Hematopoietic multipotent progenitor cell treated with erythropoietin and hydrocortisone succinate and interleukin-3 and kit ligand, for 15 days (in vitro differentiated cells): ENCODE measurements around the gene CNOT6.

Experiments used
- DNase-seq: peaks from one replicate; pipeline ENCODE4 v3.0.0-alpha.2; 2015; ENCODE audit warnings: low spot score

Gene CNOT6

DNA sequence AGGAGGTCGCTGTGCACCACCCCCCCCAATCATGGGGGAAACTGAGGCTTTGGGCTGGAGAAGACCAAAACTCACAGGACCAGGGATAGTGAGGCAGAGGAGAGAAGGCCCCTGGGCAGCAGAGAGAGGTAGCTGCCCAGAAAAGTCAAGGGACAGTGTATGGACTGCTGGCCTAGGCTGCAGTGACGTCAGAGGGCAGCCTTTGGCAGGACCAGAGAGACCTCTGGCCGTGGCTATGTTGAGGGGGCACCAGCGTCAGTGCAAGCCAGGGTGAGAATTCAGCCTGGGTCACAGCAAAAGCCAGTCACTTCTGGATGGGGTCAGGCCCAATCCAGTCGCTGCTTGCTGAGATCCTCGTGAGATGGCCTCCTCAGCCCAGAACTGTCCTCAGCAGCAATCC, 128.7 kb downstream of the CNOT6 start:
- no peak for DNase-seq

DNA sequence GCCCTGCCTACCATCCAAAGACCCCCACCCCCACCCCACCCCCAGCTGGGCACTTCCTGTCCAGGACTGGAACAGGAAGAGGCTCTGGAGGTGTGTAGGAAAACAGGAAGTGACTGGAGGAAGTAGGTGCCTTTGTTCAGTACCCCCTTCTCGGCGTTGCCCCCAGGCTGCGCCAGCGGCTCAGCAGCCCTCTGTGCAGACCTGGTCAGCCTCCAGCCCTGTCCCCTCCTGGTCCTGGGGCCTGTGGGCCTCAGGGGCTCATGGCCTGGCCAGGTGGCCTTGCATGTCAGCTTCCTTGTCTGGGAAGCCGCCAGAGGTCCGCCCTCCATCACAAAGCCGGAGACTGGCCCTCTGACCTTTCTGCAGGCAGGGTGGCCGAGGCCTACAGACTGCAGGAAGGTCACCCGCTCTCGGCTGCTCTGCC, 129.2 kb downstream of the CNOT6 start:
- DNase-seq = no peak

DNA sequence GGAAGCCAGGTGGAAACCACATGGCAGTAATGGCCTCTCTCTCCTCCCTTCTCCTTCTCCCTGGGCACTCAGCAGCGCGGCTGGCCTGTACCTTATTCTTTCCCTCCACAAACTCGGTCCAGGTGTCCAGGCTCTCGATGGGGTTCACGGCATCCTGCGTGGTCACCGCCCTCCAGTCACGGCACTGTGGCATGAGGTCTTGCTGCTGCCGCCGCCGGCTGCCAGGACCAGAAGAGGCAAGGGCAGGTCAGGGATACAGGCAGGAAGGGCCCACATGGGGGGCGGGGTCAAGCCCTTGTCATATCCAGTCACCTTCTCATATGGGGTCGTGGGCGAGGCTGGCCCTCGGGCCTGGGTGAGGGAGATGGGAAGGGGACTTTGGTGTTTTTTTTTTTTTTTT, 129.7 kb downstream of the CNOT6 start:
- no peak for DNase-seq

DNA sequence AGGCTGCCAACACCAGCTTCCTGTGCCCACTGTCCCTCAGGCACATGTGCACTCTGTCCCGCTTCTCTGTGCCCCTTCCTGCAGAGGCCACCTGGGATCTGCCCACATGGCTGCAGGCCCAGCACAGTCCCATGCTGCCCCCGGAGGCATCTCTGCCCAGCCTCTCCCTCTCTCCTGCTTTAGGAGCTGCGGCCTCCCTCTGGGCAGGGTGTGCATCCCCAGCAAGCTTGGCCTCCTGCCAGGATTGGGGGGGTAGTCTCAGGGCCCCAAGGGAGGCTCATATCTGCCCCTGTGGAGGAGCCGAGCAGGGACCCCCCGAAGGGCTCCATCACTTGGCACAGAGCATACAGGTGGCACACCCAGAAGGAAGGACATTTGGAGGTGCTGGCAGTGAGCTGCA, 130.4 kb downstream of the CNOT6 start:
- no peak for DNase-seq

DNA sequence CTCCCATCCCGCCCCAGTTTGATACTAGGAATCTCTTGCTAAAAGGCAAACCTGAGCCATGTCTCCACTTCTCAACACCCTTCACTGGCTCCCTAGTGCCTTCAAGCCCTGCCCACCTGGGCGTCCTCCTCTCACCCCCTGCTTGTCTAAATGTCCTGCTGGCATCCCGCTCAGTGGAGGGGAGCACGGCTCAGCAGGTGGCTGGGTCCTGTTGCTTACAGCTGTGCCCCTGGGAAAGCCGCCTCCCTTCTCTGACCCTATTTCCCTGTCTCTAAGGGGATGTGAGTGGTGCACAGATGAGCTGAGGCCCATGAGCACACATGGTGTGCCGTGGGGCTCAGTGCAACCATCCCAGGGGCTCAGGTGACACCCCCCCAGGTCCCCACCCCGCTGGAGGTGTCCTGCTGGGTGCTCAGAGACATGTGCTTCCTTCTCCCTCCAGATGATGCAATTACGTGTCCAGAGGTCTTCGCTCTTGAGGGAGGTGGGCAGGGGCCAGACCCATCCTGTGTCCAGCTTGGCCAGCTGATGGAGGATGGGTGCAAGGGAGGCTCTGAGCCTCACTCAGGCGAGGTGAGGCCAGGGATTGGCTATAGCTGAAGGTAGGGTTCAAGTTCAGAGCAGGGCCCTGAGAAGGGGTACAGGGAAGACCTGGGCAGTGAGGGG, 131.1 kb downstream of the CNOT6 start:
- DNase-seq = no peak

DNA sequence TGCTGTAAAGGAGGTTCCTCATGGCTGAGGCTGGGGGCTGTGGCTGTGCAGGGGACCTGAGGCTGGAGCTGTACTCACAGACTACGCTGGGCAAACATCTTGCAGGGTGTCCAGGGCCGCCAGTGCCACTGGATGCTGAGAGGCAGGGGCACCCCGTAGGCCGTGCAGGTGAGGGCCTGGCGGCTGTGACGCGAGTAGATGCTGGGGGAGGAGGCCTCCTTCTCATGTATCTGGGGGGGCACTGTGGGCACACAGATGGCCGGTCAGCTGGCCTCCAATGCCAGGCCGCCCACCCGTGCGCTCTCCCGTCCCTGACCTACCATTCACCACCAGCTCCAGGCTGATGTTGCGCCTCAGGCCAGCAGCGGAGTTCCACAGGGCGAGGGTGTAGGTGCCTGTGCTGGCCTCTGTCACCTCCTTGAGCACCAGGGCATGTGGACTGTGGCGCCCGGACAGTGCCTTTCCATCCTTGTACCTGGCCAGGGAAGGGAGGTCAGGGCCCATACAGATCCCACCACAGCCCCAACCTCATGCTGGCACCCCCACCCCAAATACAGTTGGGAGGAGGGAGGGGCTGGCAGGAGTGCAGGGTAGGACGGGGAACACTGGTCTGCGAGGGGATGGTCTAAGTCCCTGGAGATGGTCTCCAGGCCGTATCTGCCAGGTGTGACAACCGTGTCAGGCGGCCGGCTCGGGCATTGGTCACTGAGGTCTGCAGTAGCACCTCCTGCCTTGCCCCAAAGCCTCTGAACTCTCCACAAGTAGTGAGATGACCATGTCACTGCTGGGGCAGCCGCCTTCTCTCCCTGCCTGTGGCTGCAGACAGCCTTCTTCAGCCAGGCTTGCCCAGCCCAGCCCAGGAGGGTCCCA, 131.8 kb downstream of the CNOT6 start:
- DNase-seq = no peak

DNA sequence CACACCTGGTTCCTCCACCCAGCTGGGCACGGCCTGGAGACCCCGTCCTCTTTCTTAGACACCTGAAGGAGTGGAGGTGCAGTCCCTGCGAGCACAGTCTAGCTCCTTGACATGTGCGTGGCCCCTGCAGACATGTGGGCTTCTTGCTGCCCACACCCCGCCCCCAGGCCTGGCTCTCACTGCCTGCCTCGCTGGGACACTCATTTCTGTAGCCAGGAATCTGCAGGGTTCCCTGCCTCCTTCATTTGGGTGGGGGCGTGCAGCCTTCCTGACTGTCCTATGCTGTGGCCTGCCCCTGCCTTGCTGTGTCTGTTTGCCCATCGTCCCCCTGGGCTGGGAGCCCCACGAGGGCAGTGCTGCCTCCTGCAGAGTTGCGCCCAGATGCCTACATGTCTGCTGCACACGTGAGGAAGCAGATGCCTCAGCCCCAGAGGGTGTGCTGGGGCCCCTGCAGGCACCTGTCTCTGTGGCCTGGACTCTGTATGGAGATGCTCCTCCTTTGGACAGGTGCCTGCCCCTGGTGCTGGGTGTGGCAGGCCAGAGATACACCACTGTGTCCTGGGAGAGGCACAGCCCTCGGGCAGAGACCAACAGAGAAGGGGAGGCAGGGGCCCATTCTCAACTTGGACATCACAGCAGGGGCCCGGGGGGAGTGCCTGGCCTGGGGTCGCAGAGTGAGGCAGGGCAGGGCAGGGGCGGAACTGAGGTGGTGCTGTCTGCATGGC, 132.6 kb downstream of the CNOT6 start:
- DNase-seq = no peak

DNA sequence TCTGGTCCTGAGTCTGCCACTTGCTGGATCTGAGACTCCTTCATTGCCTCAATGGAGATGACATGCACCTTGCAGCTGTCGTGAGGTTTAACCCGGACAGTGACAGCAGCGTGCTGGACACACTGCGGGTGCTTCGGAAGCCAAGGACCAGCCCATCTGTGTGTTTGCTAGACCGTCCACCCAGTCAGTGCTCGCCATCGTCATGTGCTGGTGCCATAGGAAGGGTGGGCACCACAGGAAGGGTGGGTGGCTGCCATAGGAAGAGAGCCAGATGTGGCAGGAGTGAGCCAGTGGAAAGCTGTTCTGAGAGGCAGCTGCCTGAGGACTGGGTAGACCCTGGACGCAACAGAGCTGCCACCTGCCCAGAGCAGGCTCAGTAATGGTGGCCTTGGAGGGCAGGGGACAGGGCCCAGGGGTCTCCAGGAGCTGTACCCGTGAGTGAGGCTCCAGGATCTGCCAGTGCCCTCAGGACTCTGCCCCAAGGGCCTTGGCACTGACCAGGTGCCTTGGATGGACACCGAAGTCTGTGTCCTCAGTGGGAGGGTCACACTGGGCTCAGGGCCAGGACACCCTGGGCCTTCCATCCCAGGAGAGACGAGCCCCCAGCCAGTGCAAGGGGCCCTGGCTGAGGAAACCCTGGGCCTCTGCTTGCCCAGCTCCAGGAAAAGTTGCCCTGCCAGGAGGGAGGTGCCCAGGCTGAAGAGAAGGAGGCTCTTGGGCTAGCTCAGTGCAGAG, 133.4 kb downstream of the CNOT6 start:
- no peak for DNase-seq
